ENCODE results near the gene ADAMTSL1.

Gene ADAMTSL1

DNA sequence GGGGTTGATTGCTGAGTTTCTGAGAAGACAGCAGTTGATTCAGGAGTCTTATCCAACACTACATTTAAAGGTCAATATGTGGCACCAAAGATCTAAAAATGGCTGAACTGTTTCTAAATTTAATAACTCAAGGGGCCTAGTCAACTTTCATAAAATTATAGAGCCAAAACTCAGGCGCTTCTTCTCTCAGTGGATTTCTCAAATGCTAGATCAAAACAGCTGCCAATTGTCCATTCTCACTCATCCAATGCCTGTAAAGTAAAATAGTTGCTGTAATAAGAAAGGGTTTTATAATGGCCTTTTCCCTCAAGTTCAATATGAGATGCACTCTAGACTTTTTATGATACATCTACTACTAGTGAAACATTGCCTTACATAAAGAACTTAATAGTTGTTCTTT lies 26.5 kb downstream of the ADAMTSL1 start:
- no peak for DNase-seq

DNA sequence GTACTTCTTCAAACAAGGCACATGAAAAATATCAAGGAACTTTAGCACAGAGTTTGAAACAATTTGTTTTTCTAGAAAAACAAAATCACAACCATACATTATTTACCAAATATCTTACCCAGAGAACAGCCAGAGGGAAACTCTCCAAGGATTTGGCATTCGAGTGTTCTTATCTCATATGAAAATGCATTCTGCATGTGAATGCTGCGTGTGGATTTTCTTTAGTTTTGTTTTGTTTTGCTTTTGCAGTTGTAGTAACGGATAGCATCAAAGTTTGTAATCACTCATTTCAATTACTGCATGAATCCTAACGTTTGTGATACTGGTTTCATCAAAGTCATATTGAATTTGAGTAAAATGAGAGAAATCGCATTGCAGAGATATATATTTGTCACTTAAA lies 28.0 kb downstream of the ADAMTSL1 start:
- no peak for DNase-seq

DNA sequence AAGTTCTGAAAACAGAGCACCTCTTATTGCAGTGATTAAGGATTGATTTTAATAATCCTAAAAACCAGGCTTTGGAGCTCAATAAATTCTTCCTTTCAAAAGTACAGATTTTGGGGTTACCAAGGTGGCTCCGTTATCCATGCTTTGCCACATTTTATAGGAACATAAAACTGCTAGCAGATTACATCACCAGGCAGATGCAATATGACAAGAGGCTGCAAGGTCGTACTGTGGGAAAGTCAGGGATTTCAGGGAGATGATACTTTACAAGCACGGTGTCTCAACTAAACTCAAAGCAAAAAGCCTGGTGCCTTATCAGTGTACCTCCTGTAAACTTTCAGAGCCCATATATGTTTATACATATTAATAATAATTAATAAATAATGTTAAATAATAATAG lies 28.6 kb downstream of the ADAMTSL1 start:
- no peak for DNase-seq

DNA sequence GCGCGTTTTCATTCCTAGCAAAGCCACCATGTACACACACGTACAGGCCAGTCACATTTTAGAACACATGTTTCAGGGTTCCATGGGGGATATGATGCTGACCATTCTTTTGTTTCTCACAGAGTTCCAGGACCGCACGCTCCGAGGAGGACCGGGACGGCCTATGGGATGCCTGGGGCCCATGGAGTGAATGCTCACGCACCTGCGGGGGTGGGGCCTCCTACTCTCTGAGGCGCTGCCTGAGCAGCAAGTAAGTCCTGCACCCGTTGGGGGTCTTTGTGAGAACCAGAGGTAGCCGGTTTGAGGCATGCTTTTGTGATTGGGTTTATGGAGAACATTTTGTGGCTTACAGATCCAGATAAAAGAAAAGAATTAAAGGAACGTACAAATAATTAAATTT lies 30.8 kb downstream of the ADAMTSL1 start:
- DNase-seq = no peak

DNA sequence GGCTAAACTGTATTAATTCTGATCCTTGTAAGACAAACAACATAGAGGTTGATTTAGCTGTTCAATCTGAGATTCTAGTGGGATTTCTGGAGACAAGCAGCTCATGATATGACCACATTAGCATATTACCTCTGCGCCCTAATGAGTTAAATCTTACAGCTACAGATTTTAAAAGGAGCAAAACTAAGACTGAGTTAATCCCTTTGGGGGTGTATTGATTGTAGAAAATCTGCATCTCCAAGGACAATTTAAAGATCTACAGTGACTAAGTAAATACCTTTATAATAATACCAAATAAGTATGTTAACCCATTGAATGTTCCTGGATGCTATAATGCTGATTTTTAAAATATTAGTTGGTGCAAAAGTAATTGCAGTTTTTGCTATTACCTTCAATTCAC lies 33.2 kb downstream of the ADAMTSL1 start:
- DNase-seq = no peak

DNA sequence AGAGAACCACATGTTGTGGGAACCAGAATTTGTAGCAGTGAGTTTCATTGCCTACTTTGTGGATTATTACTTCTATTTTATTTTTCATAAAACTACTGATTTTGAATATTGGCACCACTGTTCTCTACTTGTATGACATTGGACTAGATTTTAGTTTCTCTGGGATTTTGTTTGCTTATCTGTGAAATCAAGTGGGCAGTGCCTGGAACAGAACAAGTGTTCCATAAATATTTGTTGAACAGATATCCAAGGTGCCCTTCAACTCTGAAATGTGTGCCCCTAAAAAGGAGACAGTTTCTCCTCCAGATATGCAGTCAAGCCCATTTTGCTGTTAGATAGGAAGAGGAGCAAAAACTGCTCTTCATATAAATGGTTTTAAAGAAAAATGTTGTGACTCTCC lies 42.6 kb downstream of the ADAMTSL1 start:
- no peak for DNase-seq

DNA sequence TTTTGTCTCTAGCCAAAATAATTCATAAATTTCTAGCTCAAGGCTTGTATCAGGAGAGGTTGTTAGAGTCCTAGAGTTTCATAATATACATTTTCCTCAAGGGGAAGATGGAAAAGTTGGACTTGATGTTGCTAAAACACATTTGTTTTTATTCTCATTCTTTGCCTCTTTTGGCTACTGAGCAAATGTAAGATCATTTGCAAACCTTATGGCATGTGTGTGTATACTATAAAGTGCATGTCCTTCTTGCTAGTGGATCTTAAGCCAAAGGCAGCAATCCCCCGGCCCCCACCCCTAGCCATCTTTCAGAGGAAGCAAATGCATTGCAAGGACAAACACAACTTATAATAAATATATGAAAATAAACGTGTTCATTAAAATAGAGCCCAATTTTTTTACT lies 43.0 kb downstream of the ADAMTSL1 start:
- DNase-seq = no peak

DNA sequence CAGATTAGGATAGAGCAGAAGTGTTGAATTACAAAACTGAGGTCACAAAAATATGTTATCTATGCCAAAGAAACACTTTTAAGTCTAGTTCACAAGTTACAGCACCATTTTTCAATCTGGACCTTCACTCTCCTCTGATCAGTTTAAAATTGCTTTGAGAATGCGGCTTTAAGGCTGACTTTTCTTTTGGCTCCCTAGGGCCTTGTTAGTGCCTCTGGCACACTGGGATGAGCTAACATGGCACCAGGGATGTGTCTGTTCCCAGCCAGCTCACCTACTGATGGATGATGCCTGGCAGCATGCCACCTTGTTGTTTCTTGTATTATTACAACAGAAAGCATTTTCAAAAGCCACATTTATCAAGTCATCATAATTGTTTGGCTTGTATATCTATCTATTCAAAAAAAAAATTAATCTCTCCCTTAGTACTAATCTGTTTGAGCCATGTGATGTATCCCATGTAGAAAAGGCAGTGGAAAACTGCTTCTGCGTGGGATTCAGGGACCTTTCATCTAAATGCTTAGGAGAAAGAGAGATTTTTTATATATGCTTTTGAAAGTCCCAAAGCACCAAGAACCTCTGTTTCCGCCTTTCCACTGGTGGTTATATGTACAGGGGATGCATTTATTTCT lies 46.6 kb downstream of the ADAMTSL1 start:
- no peak for DNase-seq

DNA sequence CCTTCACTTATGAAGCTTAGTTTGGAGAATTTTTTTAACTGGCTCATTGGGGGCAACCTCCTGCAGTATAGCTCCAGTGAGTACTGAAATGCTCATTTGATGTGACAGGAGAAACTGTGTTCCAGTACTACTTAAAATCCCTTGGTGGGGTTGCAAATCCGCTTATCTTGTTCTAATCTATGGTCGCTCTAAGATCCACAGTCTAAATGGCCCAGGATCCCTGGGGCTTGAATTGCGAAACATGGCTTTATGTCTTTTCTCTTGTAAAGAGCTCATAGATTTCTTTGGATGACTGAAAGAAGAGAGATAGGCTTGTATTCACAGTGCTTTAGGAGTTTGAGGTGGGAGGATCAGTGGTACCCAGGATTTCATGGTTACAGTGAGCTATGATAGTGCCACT lies 52.7 kb downstream of the ADAMTSL1 start:
- DNase-seq = no peak

DNA sequence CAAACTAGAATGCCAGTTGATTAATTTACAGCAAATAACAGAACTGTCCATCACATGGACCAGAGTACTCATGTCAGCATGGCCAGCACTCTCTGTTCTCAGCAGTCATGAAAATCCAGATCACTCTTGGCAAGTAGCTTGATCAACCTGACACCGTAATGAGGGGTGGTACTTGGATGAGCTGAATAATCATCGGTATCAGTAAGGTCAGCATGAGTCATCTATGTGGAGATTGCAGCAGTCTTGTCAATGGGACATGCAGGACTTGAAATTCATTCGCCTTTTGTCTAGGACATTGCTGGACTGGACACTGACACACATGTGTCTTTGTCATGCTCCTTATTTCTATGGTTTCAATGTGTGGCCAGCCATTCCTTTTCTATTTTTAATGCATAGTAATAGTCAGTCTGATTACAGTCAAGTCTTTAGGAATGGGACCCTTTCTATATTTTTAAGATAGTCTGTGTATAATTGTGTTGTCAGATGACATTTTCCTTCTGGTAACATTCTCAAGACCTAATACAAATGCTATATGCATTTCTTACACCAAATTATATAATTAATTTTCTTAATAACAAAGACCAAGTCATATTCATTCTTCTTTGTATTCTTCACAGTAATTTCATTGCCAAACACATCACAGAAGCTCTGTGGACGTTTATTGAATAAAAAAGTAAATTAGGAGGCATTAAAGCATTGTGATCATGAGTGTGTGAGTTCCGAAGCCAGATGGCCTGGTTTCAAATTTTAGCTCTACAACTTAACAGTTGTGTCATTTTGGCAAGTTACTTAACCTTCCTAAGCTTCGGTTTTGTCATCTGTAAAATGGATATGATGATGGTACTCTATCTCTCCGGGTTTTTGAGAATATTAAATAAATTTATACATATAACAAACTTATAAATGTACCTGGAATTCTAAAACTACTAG lies 57.4 kb downstream of the ADAMTSL1 start:
- DNase-seq = no peak

DNA sequence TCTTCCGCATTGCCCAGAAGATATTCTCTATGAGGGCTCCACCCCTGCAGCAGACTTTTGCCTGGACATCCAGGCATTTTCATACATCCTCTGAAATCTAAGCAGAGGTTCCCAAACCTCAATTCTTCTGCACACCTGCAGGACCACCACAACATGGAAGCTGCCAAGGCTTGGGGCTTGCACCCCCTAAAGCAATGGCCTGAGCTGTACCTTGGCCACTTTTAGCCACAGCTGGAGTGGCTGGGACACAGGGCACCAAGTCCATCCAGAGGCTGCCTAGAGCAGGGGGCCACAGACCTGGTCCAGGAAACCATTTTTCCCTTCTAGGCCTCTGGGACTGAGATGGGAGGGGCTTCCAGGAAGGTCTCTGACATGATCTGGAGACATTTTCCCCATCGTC lies 60.7 kb downstream of the ADAMTSL1 start:
- DNase-seq = no peak

DNA sequence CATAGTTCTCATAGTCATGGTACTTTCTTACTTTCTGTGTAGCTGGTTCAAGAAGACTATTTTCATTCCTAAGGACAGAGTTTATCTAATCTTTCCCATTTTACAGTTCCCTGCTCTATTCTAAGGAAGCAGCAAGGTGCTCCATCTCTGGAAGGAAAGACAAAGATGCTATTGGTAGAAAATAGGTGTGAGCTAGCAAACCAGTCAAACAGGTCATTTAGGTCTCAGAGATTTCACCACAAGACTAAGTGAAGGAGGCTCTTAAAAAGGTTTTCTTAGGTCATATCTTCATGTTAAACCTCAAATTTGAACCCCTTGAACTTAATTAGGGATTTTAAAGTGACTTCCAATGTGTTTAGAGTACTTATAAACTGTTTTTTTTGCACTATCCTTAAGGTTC lies 62.6 kb downstream of the ADAMTSL1 start:
- no peak for DNase-seq

DNA sequence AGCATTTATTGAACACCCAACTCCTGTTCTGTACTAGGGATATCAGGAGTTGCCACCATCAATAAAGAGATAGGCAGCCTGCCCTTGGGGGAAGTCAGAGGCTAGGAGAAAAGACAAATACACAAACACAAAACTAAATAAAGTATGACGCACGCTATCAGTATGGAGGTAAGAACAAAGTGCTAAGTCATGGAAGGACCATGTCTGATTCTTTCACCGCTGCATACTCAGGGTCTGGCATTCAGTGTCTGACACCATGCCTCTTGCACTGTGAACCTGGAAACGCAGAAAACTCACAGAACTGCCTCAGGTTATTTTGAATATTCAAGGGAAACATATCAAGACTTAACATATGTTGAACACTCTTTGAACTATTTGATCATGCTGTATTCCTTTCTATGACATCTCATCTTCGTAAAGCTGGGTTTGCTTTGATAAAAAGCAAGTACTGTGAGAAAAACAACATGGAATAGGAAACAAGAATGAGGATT lies 65.3 kb downstream of the ADAMTSL1 start:
- DNase-seq = no peak

DNA sequence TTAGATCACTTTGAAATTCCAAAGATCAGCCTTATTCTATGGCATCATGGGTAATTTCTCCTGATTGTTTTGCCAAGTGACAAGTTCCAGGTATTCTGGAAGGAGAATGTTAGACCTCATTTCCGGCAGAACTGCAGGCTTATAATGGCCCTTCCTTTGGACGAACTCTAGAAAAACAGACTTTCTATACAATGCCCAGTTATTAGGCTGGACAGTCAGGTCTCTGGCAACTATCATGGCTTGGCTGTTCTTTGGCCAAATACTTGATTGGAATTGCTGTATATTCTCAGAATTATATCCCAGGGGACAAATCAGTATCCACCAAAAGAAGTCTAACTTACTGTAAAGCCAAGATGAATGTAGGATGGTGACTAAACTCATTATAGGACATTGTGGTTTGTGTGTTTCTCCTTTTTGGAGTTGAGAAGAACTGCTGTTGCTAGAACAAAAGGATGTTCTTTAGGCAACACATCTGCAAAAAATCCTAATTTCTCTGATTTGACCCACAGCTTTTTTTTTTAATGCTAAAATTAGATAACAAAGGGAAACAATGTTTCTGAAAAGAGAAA lies 69.0 kb downstream of the ADAMTSL1 start:
- no peak for DNase-seq

DNA sequence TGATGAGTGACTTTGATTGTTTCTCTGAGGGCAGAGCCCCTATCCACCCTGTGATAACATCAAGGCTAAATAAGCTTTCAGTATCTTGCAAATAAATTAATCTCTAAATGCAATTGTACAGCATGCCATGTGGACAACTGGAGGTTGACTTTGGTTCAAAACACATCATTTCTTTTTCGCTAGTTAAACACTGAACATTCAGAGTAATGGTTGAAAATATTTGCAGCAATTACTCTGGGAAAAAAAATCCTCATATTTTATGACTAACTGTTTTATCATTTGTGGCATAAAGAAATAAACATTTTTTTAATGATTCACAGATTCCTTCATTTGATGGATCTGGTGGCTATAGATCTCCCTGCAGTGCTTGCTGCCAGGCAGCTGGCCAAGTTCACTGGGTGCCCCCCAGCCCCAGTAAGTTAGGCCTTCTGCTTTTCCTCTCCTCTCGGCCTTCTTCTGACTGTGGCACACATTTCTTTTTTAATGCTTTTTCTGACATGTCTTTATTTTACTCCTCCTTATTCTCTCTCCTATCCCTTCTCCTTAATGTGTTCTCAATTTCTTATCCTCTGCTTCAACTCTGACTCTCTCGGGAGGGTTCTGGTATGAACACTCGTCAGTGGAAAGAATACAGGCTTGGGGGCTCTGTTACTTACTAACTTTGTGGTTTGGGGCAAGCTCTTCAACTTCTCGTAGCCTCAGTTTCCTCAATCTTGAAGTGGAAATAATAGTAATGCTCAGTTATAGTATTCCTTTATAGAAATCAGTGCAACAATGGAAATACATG lies 69.6 kb downstream of the ADAMTSL1 start:
- no peak for DNase-seq

DNA sequence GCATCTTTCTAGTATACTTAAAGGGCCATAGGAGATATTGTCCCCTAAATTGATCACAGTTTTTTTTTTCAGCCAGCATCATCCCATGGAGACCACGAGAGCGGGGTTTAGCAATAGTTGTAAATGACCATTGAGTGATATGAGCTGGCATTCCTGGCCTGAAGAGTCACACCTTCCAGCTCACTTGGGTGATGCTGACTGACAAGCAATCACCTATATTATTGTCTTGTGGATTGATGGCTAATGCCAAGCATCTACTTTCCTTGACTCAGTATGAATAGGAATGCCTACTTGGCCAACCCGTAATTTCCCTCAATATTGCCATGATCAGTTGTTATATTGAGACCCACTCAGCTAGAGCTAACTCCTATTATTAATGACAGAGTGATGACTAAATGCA lies 70.5 kb downstream of the ADAMTSL1 start:
- no peak for DNase-seq

DNA sequence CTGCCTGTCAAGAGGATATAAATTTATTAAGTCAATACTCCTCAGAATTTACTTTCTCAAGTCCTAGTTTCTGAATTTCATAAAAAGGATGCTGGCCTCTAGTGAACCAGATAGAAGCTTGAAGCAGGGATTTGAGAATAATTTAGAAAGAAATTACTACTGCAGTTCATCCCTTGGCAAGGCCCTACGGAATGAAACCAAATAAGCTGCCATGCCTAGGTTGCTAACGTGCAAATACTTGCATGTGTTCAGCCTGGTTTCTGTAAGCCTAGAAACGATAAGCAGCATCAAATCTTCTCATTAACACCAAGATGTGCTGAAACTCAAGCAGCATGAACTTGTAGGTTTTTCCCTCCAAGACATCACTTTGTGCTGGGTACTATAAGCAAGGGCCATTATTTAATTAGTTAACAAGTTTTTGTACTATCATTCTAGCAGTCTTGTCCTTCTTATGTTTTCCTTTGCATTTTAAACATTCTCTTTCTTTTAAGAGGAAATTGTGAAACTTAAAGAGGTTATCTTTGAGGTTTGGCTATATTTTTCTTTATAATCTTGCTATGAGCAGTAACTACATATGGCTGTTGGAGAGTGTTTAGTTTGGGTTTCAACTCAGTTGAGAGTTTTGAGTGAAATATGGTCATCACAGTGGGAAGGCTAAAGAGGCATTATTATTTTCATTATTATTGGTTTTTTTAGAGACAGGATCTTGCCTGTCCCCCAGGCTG lies 71.8 kb downstream of the ADAMTSL1 start:
- DNase-seq = no peak

DNA sequence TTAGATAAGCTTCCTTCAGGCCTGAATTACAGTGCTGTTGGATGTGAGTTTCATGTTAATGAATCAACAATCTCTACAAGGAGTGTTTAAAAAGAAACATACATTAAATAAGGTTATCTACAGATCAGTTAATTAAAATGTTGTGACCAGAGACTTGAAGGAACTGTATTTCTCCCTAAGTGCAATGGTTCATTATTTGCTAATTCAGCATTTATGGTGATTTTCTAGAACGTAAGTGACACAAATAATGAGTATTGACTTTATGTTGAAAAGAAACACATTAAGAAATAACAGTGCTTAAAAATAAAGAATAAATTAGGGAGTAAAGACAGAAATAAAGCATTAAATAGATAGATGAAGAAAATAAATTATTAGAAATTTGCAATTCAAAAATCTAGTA lies 74.5 kb downstream of the ADAMTSL1 start:
- DNase-seq = no peak

DNA sequence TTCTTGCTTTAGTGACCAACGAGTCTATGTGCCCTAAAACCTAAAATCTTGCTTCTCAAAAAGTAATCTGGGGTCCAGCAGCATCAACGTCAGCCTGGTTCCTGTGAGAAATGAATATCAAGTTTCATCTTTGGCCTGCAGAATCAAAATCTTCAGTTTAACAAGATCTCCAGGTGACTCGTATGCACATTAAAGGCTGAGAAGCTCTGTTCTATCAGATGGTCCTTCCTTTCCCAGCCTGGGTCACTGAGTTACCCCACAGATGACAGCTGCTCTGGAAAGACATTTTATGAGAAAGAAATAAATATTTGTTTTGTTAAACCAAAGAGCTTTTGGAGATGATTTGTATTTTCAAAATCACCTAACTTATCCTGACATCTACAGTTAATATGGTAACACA lies 75.8 kb downstream of the ADAMTSL1 start:
- DNase-seq = no peak

DNA sequence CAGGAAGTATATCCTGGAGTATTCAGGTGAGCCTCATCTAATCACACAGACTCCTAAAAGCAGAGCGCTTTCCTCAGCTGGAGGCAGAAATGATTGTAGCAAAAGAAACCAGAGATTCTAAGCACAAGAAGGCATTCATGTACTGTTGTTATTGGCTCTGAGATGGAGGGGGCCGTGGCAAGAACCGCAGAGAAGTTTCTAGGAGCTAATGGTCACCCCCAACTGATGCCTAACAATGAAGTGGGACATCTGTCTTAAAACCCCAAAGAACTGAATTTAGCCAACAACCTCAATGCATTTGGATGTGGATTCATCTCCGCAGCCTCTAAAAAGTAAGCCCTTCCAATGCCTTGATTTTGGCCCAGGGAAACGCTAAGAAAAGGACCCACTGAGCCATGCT lies 76.3 kb downstream of the ADAMTSL1 start:
- no peak for DNase-seq

DNA sequence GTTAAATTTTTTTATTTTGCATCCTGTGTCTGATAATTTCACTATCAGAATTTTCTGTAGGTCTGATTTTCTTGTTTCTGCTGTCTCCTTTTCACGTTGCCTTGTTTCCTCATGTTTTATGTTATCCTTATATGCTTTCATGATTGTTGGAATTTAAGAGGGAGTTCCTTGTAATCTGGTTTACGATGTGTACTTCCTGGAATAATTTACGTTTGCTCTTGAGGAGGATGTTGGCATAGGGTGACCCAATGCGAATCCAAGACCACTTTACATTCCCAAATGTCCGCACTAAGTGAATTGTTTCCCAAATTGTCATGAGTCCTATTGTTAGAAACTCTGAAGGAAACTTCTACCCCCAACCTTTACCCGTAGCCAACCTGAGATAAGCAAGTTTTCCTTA lies 80.3 kb downstream of the ADAMTSL1 start:
- DNase-seq = no peak

DNA sequence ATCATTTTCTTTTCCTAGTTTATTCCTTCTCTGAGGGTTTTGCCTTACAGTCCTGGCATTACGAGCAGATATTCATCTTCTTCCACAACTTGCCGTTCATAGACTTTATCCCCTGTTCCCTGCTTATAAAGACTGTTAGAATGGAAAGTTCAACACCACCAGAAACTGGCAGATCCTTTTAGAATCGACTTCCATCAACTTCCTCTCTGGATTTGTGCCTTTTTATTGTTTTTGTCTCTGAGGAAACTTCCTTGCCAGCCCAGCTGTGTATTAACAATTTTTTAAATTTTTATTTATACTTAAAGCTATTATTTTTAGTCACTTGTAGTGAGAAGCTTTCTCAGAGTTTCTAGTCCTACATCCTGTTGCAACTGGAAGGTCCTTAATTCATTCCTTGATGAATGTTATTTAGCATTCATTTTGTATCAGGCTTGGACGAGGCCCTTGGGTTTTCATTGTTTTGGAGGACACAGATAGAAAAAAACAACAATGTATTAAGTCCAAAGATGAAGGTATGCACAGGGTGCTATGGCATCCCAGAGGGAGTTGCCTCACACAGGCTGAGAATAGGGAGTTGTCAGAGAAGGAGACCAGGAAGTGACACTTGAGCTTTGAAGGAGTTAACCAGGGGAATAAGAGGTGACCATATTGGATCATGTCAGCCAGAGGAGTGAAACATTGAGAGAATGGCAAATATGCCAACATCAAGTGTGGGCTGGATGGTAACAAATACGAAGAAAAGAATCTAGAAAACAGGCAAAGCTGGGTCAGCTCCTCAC lies 81.3 kb downstream of the ADAMTSL1 start:
- no peak for DNase-seq

All from GDM1 (cell line).